Suppressor macrophage treated with lipopolysaccharide for 1 hour (primary cell): ENCODE measurements around the gene SLC25A15.
A peak's percentile ranks its signal among the peaks of the same experiment; 100 is the strongest.
"Not testable (repeated sequence)": the region's sequence is repeated elsewhere in the genome, so short reads cannot be mapped to it uniquely, and the experiment has no call there.

Experiments
- DNase-seq, 3 donors: peaks; one replicate each; pipeline ENCODE4 v3.0.0-alpha.2; 2020 to 2022

The SLC25A15 gene

GRCh38 chr13:40814803-40815202 lies 25.4 kb downstream of the SLC25A15 start:
- DNase-seq, result no peak

DNA sequence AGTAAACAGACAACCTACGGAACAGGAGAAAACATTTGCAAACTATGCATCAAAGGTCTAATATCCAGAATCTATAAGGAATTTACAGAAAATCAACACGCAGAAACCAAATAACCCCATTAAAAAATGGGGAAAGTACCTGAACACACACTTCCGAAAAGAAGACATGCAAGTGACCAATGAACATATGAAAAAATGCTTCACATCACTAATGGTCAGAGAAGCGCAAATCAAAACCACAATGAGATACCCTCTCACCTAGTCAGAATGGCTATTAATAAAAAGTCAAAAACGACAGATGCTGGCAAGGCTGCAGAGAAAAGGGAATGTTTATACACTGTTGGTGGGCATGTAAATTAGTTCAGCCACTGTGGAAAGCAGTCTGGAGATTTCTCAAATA lies 29.5 kb downstream of the SLC25A15 start:
- DNase-seq, result no peak

- no peak for DNase-seq
Measured at GRCh38 chr13:40819797-40820315, 30.4 kb downstream of the SLC25A15 start.

- peak; percentile 20 to 47 (median 32) for DNase-seq
Measured at GRCh38 chr13:40839725-40840124, 50.3 kb downstream of the SLC25A15 start.

DNA sequence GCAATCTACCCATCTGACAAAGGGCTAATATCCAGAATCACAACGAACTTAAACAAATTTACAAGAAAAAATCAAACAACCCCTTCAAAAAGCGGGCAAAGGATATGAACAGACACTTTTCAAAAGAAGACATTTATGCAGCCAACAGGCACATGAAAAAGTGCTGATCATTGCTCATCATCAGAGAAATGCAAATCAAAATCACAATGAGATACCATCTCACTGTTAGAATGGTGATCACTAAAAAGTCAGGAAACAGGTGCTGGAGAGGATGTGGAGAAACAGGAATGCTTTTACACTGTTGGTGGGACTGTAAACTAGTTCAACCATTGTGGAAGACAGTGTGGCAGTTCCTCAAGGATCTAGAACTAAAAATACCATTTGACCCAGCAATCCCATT lies 51.5 kb downstream of the SLC25A15 start:
- not testable (repeated sequence) for DNase-seq
